IMR-90 (cell line): Measurements from ENCODE around the gene NOXO1. TPM values are rescaled to one million over a fixed set of nuclear protein-coding genes. Genes with fewer than 3 reads are reported as not detected.

Experiments
- ATAC-seq: fragments of 200-7000 bp; cut with Tn5 transposase; 2 replicates; pipeline ENCODE4 v1.9.1; 2020; ENCODE audit warnings: low read depth, mild to moderate bottlenecking, moderate library complexity
- BruUV-seq: library from RNA; stranded (reverse); fragments of 400-500 nt; replicated peaks from 2 replicates; lab custom pipeline; 2021; lab: Mats Ljungman, UMichigan
- CTCF ChIA-PET: fragments of 300-600 bp; formaldehyde crosslinking; extraction: SDS; loops from one replicate; lab custom pipeline; 2021; ENCODE audit warnings: antibody characterized with exemption; lab: Yijun Ruan, JAX
- POLR2A ChIA-PET: fragments of 300-600 bp; sonication (Branson Sonifier 250); formaldehyde crosslinking; loops from one replicate; lab custom pipeline; 2022; ENCODE audit warnings: antibody characterized with exemption; ENCODE audit not compliant: unreplicated experiment; lab: Charles Lee
- DNase-seq: peaks from one replicate; pipeline ENCODE4 v3.0.0; 2013
- H2AFZ ChIP-seq: replicated peaks from 2 replicates; pipeline ENCODE3; 2013; ENCODE audit warnings: low read length, mild to moderate bottlenecking; ENCODE audit not compliant: poor library complexity
- H2AK5ac ChIP-seq: 2 replicates; pipeline ENCODE4 v1.6.1; 2013; ENCODE audit warnings: low read depth, low read length, inconsistent platforms
- H2AK9ac ChIP-seq: replicated peaks from 2 replicates; pipeline ENCODE3; 2013; ENCODE audit warnings: mild to moderate bottlenecking, low read depth, low read length, moderate library complexity; ENCODE audit not compliant: poor library complexity
- H2BK120ac ChIP-seq: 2 replicates; pipeline ENCODE4 v1.6.1; 2013; ENCODE audit warnings: low read depth, low read length, inconsistent platforms
- H2BK15ac ChIP-seq: 3 replicates; pipeline ENCODE4 v1.6.1; 2013; ENCODE audit warnings: low read depth, low read length, inconsistent platforms
- H2BK20ac ChIP-seq: 2 replicates; pipeline ENCODE4 v1.6.1; 2013; ENCODE audit warnings: low read depth, mild to moderate bottlenecking, inconsistent platforms, low read length, moderate library complexity
- H2BK5ac ChIP-seq: 2 replicates; pipeline ENCODE4 v1.6.1; 2013; ENCODE audit warnings: mild to moderate bottlenecking, low read depth, low read length, inconsistent platforms; ENCODE audit not compliant: poor library complexity, severe bottlenecking
- H3K14ac ChIP-seq: replicated peaks from 2 replicates; pipeline ENCODE4 v1.6.1; 2013; ENCODE audit warnings: low read depth, low read length, inconsistent platforms
- H3K18ac ChIP-seq: 2 replicates; pipeline ENCODE4 v1.6.1; 2013; ENCODE audit warnings: low read depth, low read length, control low read depth
- H3K23ac ChIP-seq: 2 replicates; pipeline ENCODE4 v1.6.1; 2013; ENCODE audit warnings: low read depth, low read length, inconsistent platforms
- H3K27ac ChIP-seq: 2 replicates; pipeline ENCODE4 v1.5.1; 2013; ENCODE audit warnings: mild to moderate bottlenecking, control low read depth, low read length; ENCODE audit not compliant: insufficient read depth
- H3K27me3 ChIP-seq: 2 replicates; pipeline ENCODE4 v1.6.1; 2013; ENCODE audit warnings: low read length; ENCODE audit not compliant: control insufficient read depth, insufficient read depth
- H3K36me3 ChIP-seq: 2 replicates; pipeline ENCODE4 v1.6.1; 2013; ENCODE audit warnings: low read length, mixed read lengths; ENCODE audit not compliant: control insufficient read depth, insufficient read depth
- H3K4ac ChIP-seq: 2 replicates; pipeline ENCODE4 v1.6.1; 2013; ENCODE audit warnings: low read depth, low read length, inconsistent platforms
- H3K4me1 ChIP-seq: 2 replicates; pipeline ENCODE4 v1.6.1; 2013; ENCODE audit warnings: low read length, mixed read lengths; ENCODE audit not compliant: control insufficient read depth, insufficient read depth
- H3K4me2 ChIP-seq: 2 replicates; pipeline ENCODE4 v1.6.1; 2013; ENCODE audit warnings: low read depth, mild to moderate bottlenecking, control low read depth, low read length, moderate library complexity
- H3K4me3 ChIP-seq: 2 replicates; pipeline ENCODE4 v1.5.1; 2013; ENCODE audit warnings: low read depth, mild to moderate bottlenecking, control low read depth, low read length, moderate library complexity; ENCODE audit not compliant: insufficient read depth
- H3K56ac ChIP-seq: 2 replicates; pipeline ENCODE4 v1.6.1; 2013; ENCODE audit warnings: low read length, inconsistent platforms; ENCODE audit not compliant: insufficient read depth; ENCODE audit errors: extremely low read depth
- H3K79me1 ChIP-seq, 2 experiments: 2 replicates each; pipeline ENCODE4 v1.6.1; 2013; ENCODE audit warnings: low read length in 2 of 2, inconsistent platforms in 1 of 2, low read depth in 1 of 2
- H3K9ac ChIP-seq: 2 replicates; pipeline ENCODE4 v1.6.1; 2013; ENCODE audit warnings: low read depth, low read length, control low read depth
- H3K9me1 ChIP-seq: 2 replicates; pipeline ENCODE4 v1.6.1; 2013; ENCODE audit warnings: low read length, inconsistent platforms; ENCODE audit not compliant: insufficient read depth
- H3K9me3 ChIP-seq: 2 replicates; pipeline ENCODE4 v1.6.1; 2013; ENCODE audit warnings: low read length; ENCODE audit not compliant: control insufficient read depth, insufficient read depth
- H4K20me1 ChIP-seq: 2 replicates; pipeline ENCODE4 v1.6.1; 2013; ENCODE audit warnings: low read length, inconsistent platforms; ENCODE audit not compliant: insufficient read depth
- H4K5ac ChIP-seq: 2 replicates; pipeline ENCODE4 v1.6.1; 2013; ENCODE audit warnings: mild to moderate bottlenecking, low read depth, low read length, control low read depth
- H4K8ac ChIP-seq, 2 experiments: 2 replicates each; pipeline ENCODE4 v1.6.1; 2013; ENCODE audit warnings: low read depth in 2 of 2, low read length in 2 of 2, control low read depth in 1 of 2, inconsistent platforms in 1 of 2
- H4K91ac ChIP-seq: 2 replicates; pipeline ENCODE4 v1.6.1; 2013; ENCODE audit warnings: low read depth, low read length, inconsistent platforms; ENCODE audit not compliant: insufficient read depth
- BHLHE40 ChIP-seq: fragments of 150-350 bp; IDR thresholded peaks from 2 replicates; pipeline ENCODE4 v1.6.1; 2016; ENCODE audit warnings: mild to moderate bottlenecking, low read depth, low read length
- CHD1 ChIP-seq: IDR thresholded peaks from 2 replicates; pipeline ENCODE4 v1.6.1; 2012; ENCODE audit warnings: low read depth, low read length, improper control_type of control experiment
- FOS ChIP-seq: fragments of 150-350 bp; IDR thresholded peaks from 2 replicates; pipeline ENCODE4 v1.6.1; 2016; ENCODE audit warnings: low read depth, low read length
- MAFK ChIP-seq: IDR thresholded peaks from 2 replicates; pipeline ENCODE4 v1.6.1; 2012; ENCODE audit warnings: low read depth, low read length, improper control_type of control experiment
- WGBS, 2 experiments: methylation state at CpG; one replicate each; pipeline versions ENCODE4 v1.1.5 to v1.1.7; 2013; ENCODE audit warnings: missing lambda C conversion rate in 2 of 2; ENCODE audit not compliant: insufficient read length in 1 of 2; ENCODE audit errors: extremely low coverage in 2 of 2; 5-methylcytosine and 5-hydroxymethylcytosine counted together
- dilution Hi-C: fragments of 300-500 bp; cut with HindIII; formaldehyde crosslinking; loops from one replicate; pipeline ENCODE4 v1.14.3; 2018; ENCODE audit warnings: low sequenced_read_pairs; ENCODE audit not compliant: unreplicated experiment
- in situ Hi-C: fragments of 300-500 bp; cut with MboI; formaldehyde crosslinking; loops from 3 replicates; pipeline ENCODE4 v1.14.3; 2019; ENCODE audit warnings: low sequenced_read_pairs, inconsistent platforms, mixed read lengths
- intact Hi-C: fragments of 100-400 bp; cut with micrococcal nuclease; formaldehyde crosslinking; loops from 2 replicates; pipeline ENCODE4 v1.10.0; 2022
- polyA plus RNA-seq, 3 experiments: library from polyadenylated mRNA; depleted of rRNA; stranded (reverse); fragments of >200 nt; gene quantifications; 2 replicates each; pipeline ENCODE4 v1.2.3, GENCODE V29; 2012; ENCODE audit warnings: low replicate concordance in 1 of 3
- total RNA-seq: library from RNA; depleted of rRNA; stranded (reverse); fragments of >200 nt; gene quantifications from 2 replicates; pipeline ENCODE4 v1.2.3, GENCODE V29; 2012

Gene NOXO1
- total and polyA plus RNA-seq, 2 of the 4 experiments (the other 2 are of a cell fraction): 0.56 TPM; not detected in 1

DNA sequence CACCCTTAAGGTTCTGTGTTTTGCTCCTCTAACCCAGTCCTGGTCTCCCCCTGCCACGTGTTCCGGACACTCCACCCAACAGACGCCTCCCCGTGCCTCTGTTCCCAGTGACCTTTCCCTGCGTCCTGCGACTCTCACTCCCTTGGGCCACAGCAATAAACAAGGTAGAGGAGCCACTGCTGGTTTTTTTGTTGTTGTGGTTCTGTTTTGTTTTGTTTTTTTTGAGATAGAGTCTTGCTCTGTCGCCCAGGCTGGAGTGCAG lies 34.6 kb upstream of the NOXO1 start:
- Histone ChIP-seq H3K4me1 (peaks cover 3% of the 10 kb centered on the region; the same call in 1 of the 2 replicates), H3K27me3 (peaks cover 18% of the 10 kb centered on the region; the same call in 1 of the 2 replicates), H3K23ac (no peak overlapping the region; the same call in 1 of the 2 replicates), H3K36me3 (no peaks in the 10 kb centered on the region), H3K9me3 (no peaks in the 10 kb centered on the region), H4K91ac (peak overlapping the region; percentile 6; the same call in 1 of the 2 replicates), H2BK15ac (no peak overlapping the region; the same call in 2 of the 3 replicates), H2AFZ (peak overlapping the region; percentile 72), H3K27ac (no peak overlapping the region), H2BK120ac (peak overlapping the region; percentile 14), H4K20me1 (no peaks in the 10 kb centered on the region), H3K79me1 (peaks cover 0 to 2% of the 10 kb centered on the region in 2 experiments; a peak in 2 of 4 replicates), H4K8ac (no peak overlapping the region), H3K18ac (no peak overlapping the region), H3K56ac (no peak overlapping the region), H3K4me3 (no peak overlapping the region), H4K5ac (no peak overlapping the region), H2BK20ac (no peak overlapping the region), H3K9me1 (peaks cover 6% of the 10 kb centered on the region), H2BK5ac (no peak overlapping the region), H2AK5ac (peak overlapping the region; percentile 74), H3K4me2 (no peak overlapping the region), H3K9ac (no peak overlapping the region), H2AK9ac (peak overlapping the region; percentile 72), H3K14ac (peak overlapping the region; percentile 76; the same call in 1 of the 2 replicates), H3K4ac (peak overlapping the region; percentile 81)
- no TSS peak for BruUV-seq
- ChIA-PET CTCF (interaction anchor here (1.4 kb wide), 1 partner anchor 125 kb away, joined by 3 read pairs; no protein-coding TSS in a partner anchor), POLR2A (no interaction called here)
- dilution Hi-C loops: no loop called here
- WGBS, 2 experiments: no CpG with 5 or more reads among the region's 7 CpGs
- in situ Hi-C loops: no loop called here
- DNase-seq (no peak), ATAC-seq (no peak)
- TF ChIP-seq BHLHE40: no peak
- no peak for TF ChIP-seq CHD1
- no peak for TF ChIP-seq MAFK
- TF ChIP-seq FOS: no peak
- intact Hi-C loops: no loop called here
